AG10803 (cell line): ENCODE measurements around the gene AK1.

Source experiments
- DNase-seq: peaks from one replicate; pipeline ENCODE4 v3.0.0; 2010; ENCODE audit warnings: low read depth
- H3K4me3 ChIP-seq: 2 replicates; pipeline ENCODE4 v1.5.1; 2011; ENCODE audit warnings: mild to moderate bottlenecking, low read length, control low read depth
- TF ChIP-seq, protein P1 (sequence below): conservative IDR thresholded peaks from 2 replicates; pipeline ENCODE4 v1.5.1; 2011; ENCODE audit warnings: mild to moderate bottlenecking, low read length, control low read depth, inconsistent platforms

AK1 gene

DNA sequence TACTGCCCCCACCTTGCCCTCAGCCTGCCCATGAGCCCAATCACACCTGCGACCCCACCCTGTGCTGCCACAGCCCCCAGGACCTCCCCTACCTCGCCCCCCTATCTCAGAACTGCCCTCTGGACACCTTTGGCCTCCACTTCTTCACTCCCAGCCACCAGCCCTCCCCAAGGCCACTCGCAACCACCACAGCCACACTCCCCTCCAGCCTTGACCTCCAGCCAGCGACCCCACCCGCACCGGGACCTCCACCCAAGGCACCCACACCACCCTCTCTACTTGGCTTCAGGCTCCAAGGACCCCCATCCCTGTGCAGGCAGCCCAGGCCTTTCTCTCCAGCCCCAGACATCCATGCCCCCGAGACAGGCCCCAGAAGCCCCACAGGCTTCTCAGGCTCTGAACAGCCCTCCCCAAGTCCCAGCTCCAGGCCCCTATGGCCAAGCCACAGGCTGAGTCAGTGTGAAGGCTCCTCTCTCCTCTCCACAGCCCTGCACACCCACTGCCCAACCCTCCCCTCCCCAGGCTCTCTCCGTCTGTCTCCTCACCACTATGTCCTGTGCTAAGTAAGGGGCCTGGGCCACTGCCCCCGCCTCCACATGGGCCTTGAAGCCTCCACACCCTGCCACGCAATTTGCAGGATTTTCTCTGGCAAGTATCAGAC, 2.0 kb downstream of the AK1 start:
- peak; percentile 58 for DNase-seq
- peak overlapping the region; percentile 29 for H3K4me3 ChIP-seq
- TF ChIP-seq, protein P1, sequence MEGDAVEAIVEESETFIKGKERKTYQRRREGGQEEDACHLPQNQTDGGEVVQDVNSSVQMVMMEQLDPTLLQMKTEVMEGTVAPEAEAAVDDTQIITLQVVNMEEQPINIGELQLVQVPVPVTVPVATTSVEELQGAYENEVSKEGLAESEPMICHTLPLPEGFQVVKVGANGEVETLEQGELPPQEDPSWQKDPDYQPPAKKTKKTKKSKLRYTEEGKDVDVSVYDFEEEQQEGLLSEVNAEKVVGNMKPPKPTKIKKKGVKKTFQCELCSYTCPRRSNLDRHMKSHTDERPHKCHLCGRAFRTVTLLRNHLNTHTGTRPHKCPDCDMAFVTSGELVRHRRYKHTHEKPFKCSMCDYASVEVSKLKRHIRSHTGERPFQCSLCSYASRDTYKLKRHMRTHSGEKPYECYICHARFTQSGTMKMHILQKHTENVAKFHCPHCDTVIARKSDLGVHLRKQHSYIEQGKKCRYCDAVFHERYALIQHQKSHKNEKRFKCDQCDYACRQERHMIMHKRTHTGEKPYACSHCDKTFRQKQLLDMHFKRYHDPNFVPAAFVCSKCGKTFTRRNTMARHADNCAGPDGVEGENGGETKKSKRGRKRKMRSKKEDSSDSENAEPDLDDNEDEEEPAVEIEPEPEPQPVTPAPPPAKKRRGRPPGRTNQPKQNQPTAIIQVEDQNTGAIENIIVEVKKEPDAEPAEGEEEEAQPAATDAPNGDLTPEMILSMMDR: no peak

DNA sequence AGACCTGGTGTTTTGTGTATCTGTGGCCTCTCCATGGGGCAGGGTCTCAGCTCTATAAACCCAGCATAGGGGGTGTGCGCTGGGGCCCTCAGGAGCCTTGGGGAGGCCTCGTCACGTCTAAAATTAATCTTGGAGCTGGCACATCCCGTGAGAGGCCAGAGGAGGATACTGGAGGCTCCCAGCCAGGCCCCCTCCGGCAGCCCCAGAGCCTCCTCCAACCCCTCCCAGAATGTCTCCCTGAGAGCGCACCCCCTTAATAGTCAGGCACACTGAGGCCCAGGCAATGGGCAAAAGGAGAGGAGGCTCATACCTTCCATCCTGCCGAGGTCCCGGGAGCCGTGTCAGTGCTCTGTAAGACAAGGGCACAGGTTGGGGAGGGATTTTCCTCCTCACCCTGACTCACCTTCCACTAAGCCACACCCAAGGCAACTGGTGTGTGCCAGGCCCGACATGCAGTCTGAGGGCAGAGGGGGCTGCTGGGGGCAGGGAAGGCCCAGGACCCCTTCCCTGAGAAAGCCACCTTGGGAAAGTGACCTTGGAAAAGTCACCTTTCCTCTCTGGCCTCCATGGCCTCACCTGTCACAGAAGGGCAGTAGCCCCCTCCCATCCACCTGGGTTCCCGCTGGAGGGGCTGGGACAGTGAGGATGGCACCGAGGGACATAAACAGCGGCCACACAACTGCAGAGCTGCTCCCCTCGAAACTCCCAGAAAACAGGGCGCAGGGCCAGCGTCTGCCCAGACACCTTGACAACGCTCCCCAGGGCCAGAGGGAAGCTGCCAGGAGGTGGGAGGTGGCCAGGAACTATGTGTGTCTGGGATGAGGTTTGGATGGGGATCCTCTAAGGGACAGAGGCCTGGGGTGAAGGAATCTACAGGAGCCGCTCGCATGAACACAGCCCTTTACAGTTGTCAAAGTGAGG, 2.9 kb downstream of the AK1 start:
- TF ChIP-seq, protein P1: no peak
- no peak for DNase-seq
- H3K4me3 ChIP-seq: no peak overlapping the region

DNA sequence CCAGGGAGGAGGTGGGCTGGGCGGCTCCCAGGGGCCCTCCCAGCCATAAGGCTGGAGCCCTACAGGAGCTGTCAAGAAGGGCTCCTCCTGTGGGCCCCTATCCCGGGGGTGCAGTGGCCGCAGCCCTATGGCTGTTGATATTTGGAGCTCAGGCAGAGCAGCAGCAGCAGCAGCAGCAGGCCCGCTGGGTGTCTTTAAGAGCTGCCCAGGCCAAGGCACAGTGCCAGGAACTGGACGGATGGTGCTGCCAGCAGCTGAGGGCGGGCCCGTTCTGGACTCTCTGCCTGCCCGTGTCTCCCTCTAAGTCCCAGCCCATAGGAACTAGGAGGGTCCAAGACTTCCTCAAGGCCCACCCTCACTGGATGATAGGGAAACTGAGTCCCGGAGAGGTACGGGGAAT, 3.6 kb downstream of the AK1 start:
- DNase-seq: peak; percentile 66
- TF ChIP-seq, protein P1: no peak
- no peak overlapping the region for H3K4me3 ChIP-seq

DNA sequence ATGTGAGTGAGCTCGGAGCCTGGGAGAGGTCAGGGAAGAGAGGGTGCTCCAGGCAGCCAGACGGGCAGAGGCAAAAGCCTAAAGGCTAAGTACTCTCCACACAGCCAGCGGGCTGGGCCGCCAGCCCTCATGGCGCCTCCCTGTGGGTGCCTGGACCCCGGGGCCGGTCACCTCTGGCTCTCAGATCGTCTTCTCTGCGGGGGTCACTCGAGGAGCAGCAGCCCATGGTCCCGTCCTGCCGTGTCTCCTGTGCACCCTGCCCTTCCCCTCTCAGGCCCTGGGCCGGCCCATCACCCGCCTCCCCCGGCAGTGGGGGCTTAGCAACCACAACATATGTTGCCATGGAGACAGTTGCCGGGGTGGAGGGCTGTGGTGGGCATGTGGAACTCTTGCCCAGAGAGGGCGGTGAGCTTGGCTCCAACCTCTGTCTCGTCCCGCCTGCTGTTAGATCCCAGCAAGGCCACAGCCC, 4.2 kb downstream of the AK1 start:
- TF ChIP-seq, protein P1: no peak
- H3K4me3 ChIP-seq: no peak overlapping the region
- no peak for DNase-seq

DNA sequence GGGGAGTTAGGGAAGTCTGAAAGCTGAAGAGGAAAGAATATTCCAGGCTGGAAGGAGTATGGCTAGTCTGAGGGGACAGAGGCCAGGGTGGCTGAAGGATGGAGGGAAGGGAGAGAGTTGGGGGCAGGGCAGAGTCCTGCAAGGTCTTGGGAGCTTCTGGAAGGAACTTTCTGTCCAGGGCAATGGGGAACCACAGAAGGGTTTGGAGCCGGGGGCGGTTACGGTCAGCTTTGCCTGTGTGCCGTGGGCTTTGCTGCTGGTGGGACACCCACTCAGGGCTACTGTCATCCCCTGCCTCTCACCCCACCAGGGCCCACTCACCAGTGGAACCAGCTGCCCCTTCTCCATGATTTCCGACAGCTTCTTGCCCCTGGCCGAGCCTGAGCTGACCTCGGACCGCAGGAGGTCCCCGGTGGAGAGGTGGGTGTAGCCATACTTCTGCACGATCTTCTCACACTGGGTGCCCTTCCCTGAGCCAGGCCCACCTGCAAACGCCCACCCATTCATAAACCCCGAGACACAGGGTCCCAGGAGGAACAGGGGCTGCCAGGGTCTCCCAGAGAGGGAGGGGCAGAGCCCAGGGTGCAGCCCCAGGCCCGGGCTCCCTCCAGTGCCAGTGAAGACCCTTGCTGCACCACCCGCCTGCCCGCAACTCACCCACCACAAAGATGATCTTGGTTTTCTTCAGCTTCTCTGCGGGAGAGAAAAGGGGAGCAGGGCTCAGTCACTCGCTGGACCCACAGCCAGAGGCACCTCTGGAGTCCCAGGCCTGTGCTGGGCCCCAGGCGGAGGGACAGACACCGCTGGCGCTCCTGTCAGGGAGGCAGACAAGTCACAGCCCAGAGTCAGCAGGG, 4.9 kb downstream of the AK1 start:
- TF ChIP-seq, protein P1: no peak
- DNase-seq: no peak
- no peak overlapping the region for H3K4me3 ChIP-seq

DNA sequence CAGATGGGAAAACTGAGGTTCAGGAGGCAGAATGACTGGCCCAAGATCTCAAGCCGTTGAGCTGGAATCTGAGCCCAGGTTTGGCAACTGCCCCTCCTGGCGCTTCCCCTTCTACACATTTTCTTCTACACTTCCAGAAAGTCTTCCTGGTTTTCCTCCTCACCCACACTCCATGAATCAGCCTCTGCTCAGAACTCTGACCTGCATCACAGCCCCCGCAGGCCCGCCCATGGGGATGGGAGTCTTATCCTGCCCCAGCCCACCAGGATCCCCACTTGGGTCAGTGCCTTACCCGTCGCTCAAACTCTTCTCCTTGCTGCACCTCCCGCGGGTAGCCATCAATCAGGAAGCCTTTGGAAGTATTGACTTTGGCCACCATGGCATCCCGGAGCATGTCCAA, 5.9 kb downstream of the AK1 start:
- no peak overlapping the region for H3K4me3 ChIP-seq
- TF ChIP-seq, protein P1: no peak
- DNase-seq: no peak
